H1 (cell line): ENCODE measurements around the gene MAGEB10. TPM values are rescaled to one million over a fixed set of nuclear protein-coding genes. Genes with fewer than 3 reads are reported as not detected.

ENCODE experiments used
- CTCF ChIA-PET: fragments of 300-600 bp; sonication (Branson Sonifier 250); formaldehyde crosslinking; loops from one replicate; lab custom pipeline; 2021; ENCODE audit not compliant: partially characterized antibody; lab: Charles Lee
- POLR2A ChIA-PET: fragments of 300-600 bp; sonication (Branson Sonifier 250); formaldehyde crosslinking; loops from one replicate; lab custom pipeline; 2021; ENCODE audit warnings: inconsistent platforms; ENCODE audit not compliant: partially characterized antibody; lab: Charles Lee
- DNase-seq, 2 experiments: peaks; one replicate each; pipeline versions ENCODE4 v3.0.0 to v3.0.0-alpha.2; 2010 to 2022; ENCODE audit warnings: low spot score in 2 of 2, low read depth in 1 of 2, mixed read lengths in 1 of 2
- FAIRE-seq: peaks from 2 replicates; lab custom pipeline; 2011; peaks lifted over from hg19 to GRCh38; lab: Jason Lieb, UNC
- H2AFZ ChIP-seq: 2 replicates; pipeline ENCODE4 v1.8.1; 2012; ENCODE audit warnings: low read length, inconsistent platforms
- H2AK5ac ChIP-seq: 2 replicates; pipeline ENCODE4 v1.6.1; 2013; ENCODE audit warnings: low read depth, low read length
- H2BK120ac ChIP-seq: replicated peaks from 2 replicates; pipeline ENCODE3; 2013; ENCODE audit warnings: low read depth, low read length, inconsistent platforms
- H2BK12ac ChIP-seq: 2 replicates; pipeline ENCODE4 v1.6.1; 2013; ENCODE audit warnings: low read depth, low read length
- H2BK15ac ChIP-seq: 2 replicates; pipeline ENCODE4 v1.6.1; 2013; ENCODE audit warnings: low read length
- H2BK20ac ChIP-seq: 2 replicates; pipeline ENCODE4 v1.6.1; 2013; ENCODE audit warnings: low read length
- H2BK5ac ChIP-seq: 2 replicates; pipeline ENCODE4 v1.6.1; 2013; ENCODE audit warnings: low read depth, low read length
- H3K14ac ChIP-seq: 2 replicates; pipeline ENCODE4 v1.6.1; 2013; ENCODE audit warnings: inconsistent platforms; ENCODE audit not compliant: insufficient read length
- H3K18ac ChIP-seq: 2 replicates; pipeline ENCODE4 v1.6.1; 2013; ENCODE audit warnings: low read length; ENCODE audit errors: extremely low read depth
- H3K23ac ChIP-seq: 2 replicates; pipeline ENCODE4 v1.6.1; 2013; ENCODE audit warnings: inconsistent platforms; ENCODE audit not compliant: insufficient read length
- H3K23me2 ChIP-seq: 2 replicates; pipeline ENCODE4 v1.6.1; 2013; ENCODE audit warnings: low read depth, low read length
- H3K27ac ChIP-seq: 2 replicates; pipeline ENCODE4 v1.6.1; 2011; ENCODE audit warnings: low read depth, low read length, inconsistent platforms
- H3K27me3 ChIP-seq, 4 experiments: replicated peaks in 1 of 4; 1 replicate in 1 of 4; 2 replicates in 3 of 4; pipeline versions ENCODE4 v1.6.1 to v1.8.1; 2011 to 2013; ENCODE audit warnings: low read length in 3 of 4, mild to moderate bottlenecking in 3 of 4, inconsistent platforms in 2 of 4, mixed read lengths in 2 of 4, moderate library complexity in 1 of 4; ENCODE audit not compliant: control insufficient read depth in 3 of 4, insufficient read depth in 3 of 4; ENCODE audit errors: extremely low read depth in 1 of 4
- H3K36me3 ChIP-seq, 4 experiments: 2 replicates each; pipeline versions ENCODE4 v1.6.1 to v1.8.1; 2011 to 2013; ENCODE audit warnings: mild to moderate bottlenecking in 4 of 4, low read length in 3 of 4, moderate library complexity in 2 of 4, control low read depth in 1 of 4, inconsistent platforms in 1 of 4; ENCODE audit not compliant: insufficient read depth in 4 of 4, control insufficient read depth in 2 of 4
- H3K4ac ChIP-seq: replicated peaks from 2 replicates; pipeline ENCODE3; 2013; ENCODE audit warnings: low read length, low read depth, mixed read lengths, inconsistent platforms; ENCODE audit not compliant: insufficient read length
- H3K4me1 ChIP-seq, 4 experiments: replicated peaks in 1 of 4; 1 replicate in 1 of 4; 2 replicates in 3 of 4; pipeline versions ENCODE4 v1.6.1 to v1.8.1; 2011 to 2013; ENCODE audit warnings: low read length in 3 of 4, inconsistent platforms in 2 of 4, mixed read lengths in 1 of 4; ENCODE audit not compliant: insufficient read depth in 4 of 4, control insufficient read depth in 3 of 4
- H3K4me2 ChIP-seq, 2 experiments: 2 replicates each; pipeline versions ENCODE4 v1.6.1 to v1.8.1; 2011 to 2013; ENCODE audit warnings: low read depth in 2 of 2, low read length in 2 of 2, control low read depth in 1 of 2, inconsistent platforms in 1 of 2, mild to moderate bottlenecking in 1 of 2; ENCODE audit not compliant: insufficient read depth in 1 of 2
- H3K4me3 ChIP-seq, 4 experiments: fragments of 200-600, 300-600 bp in 1 of 4; sonication (generic), shearing (Covaris generic), sonication (Bioruptor Twin) in 1 of 4; 2 replicates each; pipeline versions ENCODE4 v1.5.1 to v1.8.1; 2011 to 2016; ENCODE audit warnings: low read length in 4 of 4, low read depth in 3 of 4, control low read depth in 2 of 4, inconsistent platforms in 2 of 4, mild to moderate bottlenecking in 2 of 4, mixed read lengths in 1 of 4, moderate library complexity in 1 of 4; ENCODE audit not compliant: insufficient read depth in 2 of 4; ENCODE audit errors: extremely low read depth in 1 of 4
- H3K56ac ChIP-seq: replicated peaks from 2 replicates; pipeline ENCODE3; 2013; ENCODE audit warnings: low read depth, mild to moderate bottlenecking, mixed read lengths, low read length, inconsistent platforms; ENCODE audit not compliant: insufficient read length
- H3K79me1 ChIP-seq: 2 replicates; pipeline ENCODE4 v1.6.1; 2013; ENCODE audit warnings: low read depth, low read length, control low read depth
- H3K79me2 ChIP-seq, 2 experiments: 2 replicates each; pipeline versions ENCODE4 v1.6.1 to v1.8.1; 2012 to 2013; ENCODE audit warnings: low read length in 2 of 2, mild to moderate bottlenecking in 2 of 2, inconsistent platforms in 1 of 2; ENCODE audit not compliant: insufficient read depth in 2 of 2, control insufficient read depth in 1 of 2
- H3K9ac ChIP-seq, 4 experiments: replicated peaks in 1 of 4; 1 replicate in 1 of 4; 2 replicates in 3 of 4; pipeline versions ENCODE4 v1.6.1 to v1.8.1; 2011 to 2013; ENCODE audit warnings: low read depth in 3 of 4, low read length in 3 of 4, control low read depth in 2 of 4, mild to moderate bottlenecking in 2 of 4, moderate library complexity in 2 of 4, inconsistent platforms in 1 of 4; ENCODE audit errors: extremely low read depth in 1 of 4
- H3K9me3 ChIP-seq, 2 experiments: 2 replicates each; pipeline versions ENCODE4 v1.6.1 to v1.8.1; 2012 to 2013; ENCODE audit warnings: mild to moderate bottlenecking in 2 of 2, moderate library complexity in 2 of 2, control low read depth in 1 of 2, inconsistent platforms in 1 of 2, low read depth in 1 of 2, low read length in 1 of 2, mixed read lengths in 1 of 2; ENCODE audit not compliant: insufficient read depth in 2 of 2
- H4K20me1 ChIP-seq, 2 experiments: replicated peaks in 1 of 2; 2 replicates each; pipeline versions ENCODE3 to v1.8.1; 2011 to 2013; ENCODE audit warnings: inconsistent platforms in 2 of 2, low read length in 2 of 2, mild to moderate bottlenecking in 1 of 2; ENCODE audit not compliant: insufficient read depth in 2 of 2, control insufficient read depth in 1 of 2
- H4K5ac ChIP-seq: 2 replicates; pipeline ENCODE4 v1.6.1; 2013; ENCODE audit warnings: low read length, low read depth, mixed read lengths, inconsistent platforms; ENCODE audit not compliant: insufficient read length
- H4K8ac ChIP-seq: 2 replicates; pipeline ENCODE4 v1.8.0; 2013; ENCODE audit warnings: mild to moderate bottlenecking, moderate library complexity, low read length, inconsistent platforms; ENCODE audit not compliant: insufficient read depth; ENCODE audit errors: extremely low read depth
- H4K91ac ChIP-seq: replicated peaks from 2 replicates; pipeline ENCODE3; 2013; ENCODE audit warnings: low read length, mixed read lengths, inconsistent platforms; ENCODE audit not compliant: insufficient read length
- EP300 ChIP-seq, 2 experiments: IDR thresholded peaks; 1 replicate in 1 of 2; 2 replicates in 1 of 2; pipeline ENCODE4 v1.6.1; 2011 to 2012; ENCODE audit warnings: low read depth in 2 of 2, low read length in 2 of 2, mild to moderate bottlenecking in 2 of 2, borderline replicate concordance in 1 of 2, inconsistent platforms in 1 of 2, moderate library complexity in 1 of 2
- JUND ChIP-seq: IDR thresholded peaks from 2 replicates; pipeline ENCODE4 v1.6.1; 2011; ENCODE audit warnings: mild to moderate bottlenecking, improper control_type of control experiment, low read length
- POLR2A ChIP-seq, 2 experiments: IDR thresholded peaks; 1 replicate in 1 of 2; 2 replicates in 1 of 2; pipeline ENCODE4 v1.6.1; 2011; ENCODE audit warnings: low read depth in 2 of 2, low read length in 2 of 2, mild to moderate bottlenecking in 2 of 2; ENCODE audit errors: control extremely low read depth in 1 of 2
- RAD21 ChIP-seq, 2 experiments: IDR thresholded peaks in 1 of 2; conservative IDR thresholded peaks in 1 of 2; 2 replicates each; pipeline ENCODE4 v1.6.1; 2011; ENCODE audit warnings: low read depth in 2 of 2, low read length in 2 of 2, improper control_type of control experiment in 1 of 2, inconsistent platforms in 1 of 2, mild to moderate bottlenecking in 1 of 2, moderate library complexity in 1 of 2
- RNF2 ChIP-seq: fragments of 200-900, 300-1000 bp; sonication (generic); IDR thresholded peaks from 2 replicates; pipeline ENCODE4 v1.7.1; 2016; ENCODE audit warnings: borderline replicate concordance, low read depth, mild to moderate bottlenecking, antibody characterized with exemption, low read length; ENCODE audit not compliant: poor library complexity, severe bottlenecking; ENCODE audit errors: missing control alignments
- SUZ12 ChIP-seq: fragments of 200-600 bp; sonication (generic); IDR thresholded peaks from 2 replicates; pipeline ENCODE4 v1.6.1; 2012; ENCODE audit warnings: mild to moderate bottlenecking, inconsistent platforms, low read length, moderate library complexity, mixed read lengths
- TAF7 ChIP-seq: optimal IDR thresholded peaks from 2 replicates; pipeline ENCODE3; 2011; ENCODE audit warnings: low read depth, mild to moderate bottlenecking, inconsistent platforms, low read length, moderate library complexity, borderline replicate concordance
- polyA plus RNA-seq, 7 experiments: library from polyadenylated mRNA; depleted of rRNA in 3 of 7; stranded (reverse) in 5 of 7; unstranded in 2 of 7; fragments of >200 nt in 5 of 7; fragments of 200-250 nt in 2 of 7; gene quantifications; 1 replicate in 5 of 7; 2 replicates in 1 of 7; 4 replicates in 1 of 7; pipeline versions ENCODE4 v1.2.1 to v1.2.3, GENCODE V29; 2011 to 2013; ENCODE audit warnings: missing spikeins in 2 of 7, mixed read lengths in 2 of 7
- total RNA-seq: library from RNA; stranded (reverse); fragmentation: NEBNext Ultra II Directional; extraction: Animal tissue kit (Norgen Biotek cat#: 25700); gene quantifications from 2 replicates; pipeline ENCODE4 v1.2.1, GENCODE V29; 2021

The MAGEB10 gene
- total and polyA plus RNA-seq, 2 of the 8 experiments (the other 6 are each of a cell fraction or from before 2014, with no cell fraction given): not detected

- Histone ChIP-seq H2BK120ac (no peak overlapping the region), H3K23ac (no peak overlapping the region), H3K79me1 (no peaks in the 10 kb centered on the region), H3K36me3 (no peaks in the 10 kb centered on the region), H3K4me1 (no peaks in the 10 kb centered on the region), H2BK5ac (no peak overlapping the region), H3K4ac (no peak overlapping the region), H4K5ac (no peak overlapping the region), H3K56ac (no peak overlapping the region), H3K79me2 (no peaks in the 10 kb centered on the region), H3K14ac (no peak overlapping the region), H3K9me3 (no peaks in the 10 kb centered on the region), H3K18ac (no peak overlapping the region), H3K4me3 (no peak overlapping the region), H2AK5ac (no peak overlapping the region), H4K20me1 (no peaks in the 10 kb centered on the region), H4K8ac (no peak overlapping the region), H3K9ac (no peak overlapping the region), H2BK20ac (no peak overlapping the region), H3K27me3 (no peaks in the 10 kb centered on the region), H2BK12ac (no peak overlapping the region), H3K27ac (no peak overlapping the region), H2AFZ (no peak overlapping the region), H2BK15ac (no peak overlapping the region), H3K4me2 (no peak overlapping the region), H4K91ac (no peak overlapping the region), H3K23me2 (no peaks in the 10 kb centered on the region)
- ChIA-PET CTCF (no interaction called here), POLR2A (no interaction called here)
- DNase-seq (no peak), FAIRE-seq (no peak)
- TF ChIP-seq EP300 (IDR thresholded peaks at IDR 0.05; ENCODE audit: borderline replicate concordance in 1 of 2, low read depth in 2 of 2, low read length in 2 of 2) (no peak), POLR2A (IDR thresholded peaks at IDR 0.05; ENCODE audit: control extremely low read depth in 1 of 2, low read depth in 2 of 2, low read length in 2 of 2) (no peak), RAD21 (IDR thresholded peaks at IDR 0.05 in 1 of 2, conservative IDR thresholded peaks at IDR 0.05 in 1 of 2; ENCODE audit: low read depth in 2 of 2, low read length in 2 of 2) (no peak), SUZ12 (no peak), JUND (no peak), TAF7 (no peak), RNF2 (no peak)
Observed at GRCh38 chrX:27815209-27815608, 7.4 kb downstream of the MAGEB10 start.
